Kidney epithelial cell (primary cell): ENCODE measurements around the gene TRRAP. TPM values are rescaled to one million over a fixed set of nuclear protein-coding genes. Genes with fewer than 3 reads are reported as not detected.
"Not testable (repeated sequence)": the region's sequence is repeated elsewhere in the genome, so short reads cannot be mapped to it uniquely, and the experiment has no call there.

Experiments used
- DNase-seq: peaks from one replicate; pipeline ENCODE4 v3.0.0-alpha.2; 2010; ENCODE audit warnings: low read depth
- H3K27me3 ChIP-seq: 2 replicates; pipeline ENCODE4 v1.6.0; 2011; ENCODE audit warnings: low read length; ENCODE audit not compliant: control insufficient read depth, insufficient read depth
- H3K36me3 ChIP-seq: 2 replicates; pipeline ENCODE4 v1.5.1; 2011; ENCODE audit warnings: low read length; ENCODE audit not compliant: control insufficient read depth, insufficient read depth
- H3K4me3 ChIP-seq: 2 replicates; pipeline ENCODE4 v1.5.1; 2011; ENCODE audit warnings: low read depth, mild to moderate bottlenecking, control low read depth, low read length
- total RNA-seq: library from RNA; depleted of rRNA; stranded (reverse); fragments of >200 nt; gene quantifications from 2 replicates; pipeline ENCODE4 v1.2.3, GENCODE V29; 2015
- TF ChIP-seq, protein P1 (sequence below): IDR thresholded peaks from 2 replicates; pipeline ENCODE4 v1.5.1; 2011; ENCODE audit warnings: mild to moderate bottlenecking, moderate library complexity, low read length, control low read depth, inconsistent platforms; ENCODE audit not compliant: insufficient read depth, poor library complexity, severe bottlenecking

Gene TRRAP
- total RNA-seq, 1 donor from 2014 or later = 35.1 TPM

DNA sequence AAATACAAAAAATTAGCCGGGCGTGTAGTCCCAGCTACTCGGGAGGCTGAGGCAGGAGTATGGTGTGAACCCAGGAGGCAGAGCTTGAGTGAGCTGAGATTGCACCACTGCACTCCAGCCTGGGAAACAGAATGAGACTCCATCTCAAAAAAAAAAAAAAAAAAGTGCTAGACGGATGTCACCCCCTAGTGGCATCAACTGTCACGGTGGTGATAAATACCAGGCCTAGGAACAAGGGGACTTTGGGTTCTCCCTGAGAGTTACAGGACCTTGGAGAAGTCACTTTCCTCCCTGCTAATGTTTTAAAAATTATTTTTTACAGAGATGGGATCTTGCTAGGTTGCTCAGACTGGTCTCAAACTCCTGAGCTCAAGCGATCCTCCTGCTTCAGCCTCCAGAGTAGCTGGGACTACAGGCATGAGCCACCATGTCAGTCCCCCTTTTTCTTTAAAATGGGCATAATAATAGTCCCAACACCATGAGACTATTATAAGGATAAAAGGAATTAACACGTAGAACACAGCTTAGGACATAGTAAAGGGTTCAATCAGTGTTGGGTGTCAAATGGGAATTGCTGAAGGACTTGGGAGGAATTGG lies 5.9 kb upstream of the TRRAP start:
- TF ChIP-seq, protein P1, sequence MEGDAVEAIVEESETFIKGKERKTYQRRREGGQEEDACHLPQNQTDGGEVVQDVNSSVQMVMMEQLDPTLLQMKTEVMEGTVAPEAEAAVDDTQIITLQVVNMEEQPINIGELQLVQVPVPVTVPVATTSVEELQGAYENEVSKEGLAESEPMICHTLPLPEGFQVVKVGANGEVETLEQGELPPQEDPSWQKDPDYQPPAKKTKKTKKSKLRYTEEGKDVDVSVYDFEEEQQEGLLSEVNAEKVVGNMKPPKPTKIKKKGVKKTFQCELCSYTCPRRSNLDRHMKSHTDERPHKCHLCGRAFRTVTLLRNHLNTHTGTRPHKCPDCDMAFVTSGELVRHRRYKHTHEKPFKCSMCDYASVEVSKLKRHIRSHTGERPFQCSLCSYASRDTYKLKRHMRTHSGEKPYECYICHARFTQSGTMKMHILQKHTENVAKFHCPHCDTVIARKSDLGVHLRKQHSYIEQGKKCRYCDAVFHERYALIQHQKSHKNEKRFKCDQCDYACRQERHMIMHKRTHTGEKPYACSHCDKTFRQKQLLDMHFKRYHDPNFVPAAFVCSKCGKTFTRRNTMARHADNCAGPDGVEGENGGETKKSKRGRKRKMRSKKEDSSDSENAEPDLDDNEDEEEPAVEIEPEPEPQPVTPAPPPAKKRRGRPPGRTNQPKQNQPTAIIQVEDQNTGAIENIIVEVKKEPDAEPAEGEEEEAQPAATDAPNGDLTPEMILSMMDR = peak; percentile 12
- H3K4me3 ChIP-seq = no peak overlapping the region
- DNase-seq = no peak
- H3K36me3 ChIP-seq = no peaks in the 10 kb centered on the region
- peaks cover 16% of the 10 kb centered on the region for H3K27me3 ChIP-seq

DNA sequence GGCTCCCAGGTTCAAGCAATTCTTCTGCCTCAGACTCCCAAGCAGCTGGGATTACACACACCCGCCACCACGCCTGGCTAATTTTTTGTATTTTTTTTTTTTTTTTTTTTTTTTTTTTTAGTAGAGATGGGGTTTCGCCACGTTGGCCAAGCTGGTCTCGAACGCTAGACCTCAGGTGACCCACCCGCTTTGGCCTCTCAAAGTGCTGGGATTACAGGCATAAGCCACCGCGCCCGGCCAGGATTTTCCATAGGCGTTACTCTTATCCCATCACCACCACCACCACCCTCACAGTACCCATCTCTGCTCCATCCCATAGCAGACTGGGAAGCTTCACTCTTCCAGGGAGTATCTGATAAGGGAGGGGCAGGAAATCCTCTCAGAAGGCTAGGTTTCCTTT lies 4.7 kb upstream of the TRRAP start:
- not testable (repeated sequence) for DNase-seq, H3K4me3 ChIP-seq, H3K36me3 ChIP-seq
- H3K27me3 ChIP-seq = peaks cover 16% of the 10 kb centered on the region

DNA sequence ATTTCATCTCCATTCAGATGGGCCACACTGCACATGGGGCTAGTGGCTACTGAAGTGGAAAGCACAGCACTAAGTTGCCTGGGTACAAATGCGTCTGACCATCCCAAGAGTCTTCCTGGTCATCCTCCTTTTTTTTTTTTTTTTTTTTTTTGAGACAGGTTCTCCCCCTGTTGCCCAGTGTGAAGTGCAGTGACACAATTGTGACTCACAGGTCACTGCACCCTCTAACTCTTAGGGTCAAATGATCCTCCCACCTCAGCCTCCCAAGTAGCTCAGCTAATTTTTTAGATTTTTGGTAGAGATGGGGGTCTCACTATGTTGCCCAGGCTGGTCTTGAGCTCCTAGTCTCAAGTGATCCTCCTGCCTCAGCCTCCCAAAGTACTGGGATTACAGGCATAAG lies 3.4 kb upstream of the TRRAP start:
- no peak overlapping the region for H3K4me3 ChIP-seq
- peaks cover 4% of the 10 kb centered on the region for H3K27me3 ChIP-seq
- H3K36me3 ChIP-seq = no peaks in the 10 kb centered on the region
- DNase-seq = no peak
- TF ChIP-seq, protein P1 = no peak

DNA sequence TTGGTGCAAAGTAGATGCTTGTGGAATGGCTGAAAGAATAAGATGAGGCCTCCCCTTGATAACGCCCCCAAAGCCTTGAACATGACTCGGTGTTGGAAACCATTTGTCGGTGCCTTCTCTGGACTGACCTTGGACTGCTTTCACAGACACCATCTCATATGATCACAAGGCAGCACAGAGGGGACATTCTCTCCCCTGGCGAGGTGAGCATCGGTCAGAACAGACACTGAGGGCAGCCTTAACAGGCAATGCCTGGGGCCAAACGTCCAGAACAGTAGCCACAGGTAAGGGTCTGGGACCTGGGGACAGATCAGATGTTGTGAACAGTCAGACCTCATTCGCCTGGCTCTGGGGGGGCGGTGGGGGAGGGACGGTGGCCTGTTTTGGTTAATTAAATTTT lies 2.8 kb upstream of the TRRAP start:
- Histone ChIP-seq H3K36me3 (no peaks in the 10 kb centered on the region), H3K27me3 (peaks cover 2% of the 10 kb centered on the region), H3K4me3 (no peak overlapping the region)
- no peak for DNase-seq
- TF ChIP-seq, protein P1 = no peak

DNA sequence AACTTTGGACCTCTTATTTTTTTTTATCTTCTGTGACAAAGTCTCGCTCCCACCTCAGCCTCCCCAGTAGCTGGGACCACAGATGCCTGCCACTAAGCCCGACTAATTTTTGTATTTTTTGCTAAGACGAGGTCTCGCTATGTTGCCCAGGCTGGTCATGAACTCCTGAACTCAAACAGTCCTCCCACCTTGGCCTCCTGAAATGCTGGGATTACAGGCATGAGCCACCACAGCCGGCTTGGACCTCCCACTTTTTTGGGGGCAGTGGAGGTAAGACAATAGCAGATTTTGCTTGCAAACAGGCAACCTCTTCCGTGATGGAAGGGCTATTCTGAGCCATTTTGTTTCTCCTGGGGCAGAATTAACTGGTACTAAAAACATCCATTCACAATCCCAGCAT lies 1.2 kb upstream of the TRRAP start:
- no peaks in the 10 kb centered on the region for H3K27me3 ChIP-seq
- DNase-seq = no peak
- TF ChIP-seq, protein P1 = no peak
- H3K4me3 ChIP-seq = no peak overlapping the region
- peaks cover 1% of the 10 kb centered on the region for H3K36me3 ChIP-seq

DNA sequence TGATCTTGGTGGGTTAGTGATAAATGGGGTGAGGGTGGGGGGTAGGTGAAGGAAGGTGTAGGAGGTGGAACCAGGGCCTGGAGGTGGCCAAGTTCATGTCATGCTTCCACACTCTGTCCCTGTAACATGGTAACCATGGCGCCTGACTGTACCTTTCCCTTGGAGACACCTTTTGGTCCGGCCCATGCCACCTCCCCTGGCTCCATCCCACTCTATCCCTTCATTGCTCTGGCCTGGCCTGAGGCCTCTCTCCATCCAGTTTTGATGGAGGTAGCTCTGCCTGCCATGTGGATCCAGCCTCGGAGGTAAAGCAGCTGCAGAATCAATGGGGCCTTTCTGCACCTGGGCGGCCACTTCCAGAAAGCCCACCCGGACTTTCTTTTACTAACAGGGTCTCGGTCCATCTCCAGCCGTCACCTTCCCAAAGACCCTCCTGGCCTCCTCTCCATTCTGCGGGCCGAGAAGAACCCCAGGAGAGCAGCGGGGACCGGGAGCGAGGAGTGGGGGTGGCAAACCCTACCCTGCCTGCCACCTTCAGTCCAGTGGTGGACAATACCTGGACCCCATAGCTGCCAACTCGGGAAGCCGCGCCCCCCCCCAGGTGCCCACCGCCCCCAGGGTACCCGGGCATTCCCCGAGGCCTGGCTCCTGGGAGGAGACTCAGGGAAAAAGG lies 504 bp upstream of the TRRAP start:
- H3K36me3 ChIP-seq = peaks cover 1% of the 10 kb centered on the region
- DNase-seq = no peak
- no peaks in the 10 kb centered on the region for H3K27me3 ChIP-seq
- TF ChIP-seq, protein P1 = peak; percentile 15
- H3K4me3 ChIP-seq = peak overlapping the region; percentile 93
